Stimulated activated naive B cell treated with anti-CD40 and anti-IgM and Interleukin-4, amounts not matched to agents 10 μg/mL and 1 μg/mL and 100 μg/mL, for 72 hours (primary cell): ENCODE results near the gene DKKL1.

Source experiments
- ATAC-seq, 2 donors: fragments of 150-1000 bp; cut with Tn5 transposase; replicated peaks; 2 replicates each; pipeline ENCODE4 v1.10.0; 2021; ENCODE audit warnings: moderate library complexity in 1 of 2
- DNase-seq: peaks from one replicate; pipeline ENCODE4 v3.0.0; 2021
- H3K27ac Mint-ChIP-seq: one replicate; pipeline ENCODE4 v1.8.0; 2022; ENCODE audit warnings: mild to moderate bottlenecking, mixed read lengths
- H3K27me3 Mint-ChIP-seq, 2 donors: one replicate each; pipeline ENCODE4 v1.8.0; 2022; ENCODE audit warnings: mixed read lengths in 2 of 2
- H3K36me3 Mint-ChIP-seq, 2 donors: one replicate each; pipeline ENCODE4 v1.8.0; 2022; ENCODE audit warnings: mixed read lengths in 2 of 2, mild to moderate bottlenecking in 1 of 2
- H3K4me1 Mint-ChIP-seq, 2 donors: one replicate each; pipeline ENCODE4 v1.8.0; 2022; ENCODE audit warnings: mixed read lengths in 2 of 2, mild to moderate bottlenecking in 1 of 2
- H3K4me3 Mint-ChIP-seq, 2 donors: one replicate each; pipeline ENCODE4 v1.8.0; 2022; ENCODE audit warnings: mild to moderate bottlenecking in 2 of 2, mixed read lengths in 2 of 2, moderate library complexity in 1 of 2
- H3K9me3 Mint-ChIP-seq, 2 donors: one replicate each; pipeline ENCODE4 v1.8.0; 2022; ENCODE audit warnings: mixed read lengths in 2 of 2, mild to moderate bottlenecking in 1 of 2

Gene DKKL1

DNA sequence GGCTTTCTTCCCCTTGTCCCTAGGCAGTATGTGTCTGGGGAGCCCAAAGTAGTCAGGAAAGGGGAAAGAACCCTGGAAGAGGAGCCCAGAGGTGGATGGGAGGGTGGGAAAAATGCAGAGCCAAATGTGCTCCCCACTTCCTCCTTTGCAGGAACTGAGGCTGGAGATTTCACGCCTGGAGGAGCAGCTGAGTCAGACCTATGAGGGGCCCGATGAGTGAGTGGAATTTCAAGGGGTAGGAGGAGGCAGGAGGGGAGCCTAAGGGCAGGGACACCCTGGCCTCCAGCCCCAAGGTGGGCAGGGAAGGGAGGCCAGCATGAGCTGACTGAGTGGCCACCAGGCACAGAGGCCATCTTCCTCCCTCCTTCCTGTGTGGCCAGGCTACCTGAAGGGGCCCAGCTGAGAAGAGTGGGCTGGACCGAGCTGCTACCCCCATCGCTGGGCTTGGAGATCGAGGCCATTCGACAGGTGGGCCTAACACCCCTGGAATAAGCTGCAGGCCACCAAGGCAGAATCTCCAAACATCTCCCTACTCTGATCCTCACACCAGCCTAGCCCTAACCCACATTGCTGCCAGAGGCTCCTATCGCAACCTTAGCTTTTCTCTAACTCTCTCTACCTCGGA is 45.3 kb downstream of the DKKL1 start:
- peak overlapping the region; percentile 89 for H3K27ac Mint-ChIP-seq
- no peaks in the 10 kb centered on the region for H3K9me3 Mint-ChIP-seq
- H3K36me3 Mint-ChIP-seq: no peaks in the 10 kb centered on the region
- ATAC-seq (peak; percentile 47), DNase-seq (no peak)
- H3K4me3 Mint-ChIP-seq: peak overlapping the region; percentile 44 to 62
- H3K4me1 Mint-ChIP-seq: peaks cover 42 to 79% of the 10 kb centered on the region in 2 donors
- no peaks in the 10 kb centered on the region for H3K27me3 Mint-ChIP-seq

DNA sequence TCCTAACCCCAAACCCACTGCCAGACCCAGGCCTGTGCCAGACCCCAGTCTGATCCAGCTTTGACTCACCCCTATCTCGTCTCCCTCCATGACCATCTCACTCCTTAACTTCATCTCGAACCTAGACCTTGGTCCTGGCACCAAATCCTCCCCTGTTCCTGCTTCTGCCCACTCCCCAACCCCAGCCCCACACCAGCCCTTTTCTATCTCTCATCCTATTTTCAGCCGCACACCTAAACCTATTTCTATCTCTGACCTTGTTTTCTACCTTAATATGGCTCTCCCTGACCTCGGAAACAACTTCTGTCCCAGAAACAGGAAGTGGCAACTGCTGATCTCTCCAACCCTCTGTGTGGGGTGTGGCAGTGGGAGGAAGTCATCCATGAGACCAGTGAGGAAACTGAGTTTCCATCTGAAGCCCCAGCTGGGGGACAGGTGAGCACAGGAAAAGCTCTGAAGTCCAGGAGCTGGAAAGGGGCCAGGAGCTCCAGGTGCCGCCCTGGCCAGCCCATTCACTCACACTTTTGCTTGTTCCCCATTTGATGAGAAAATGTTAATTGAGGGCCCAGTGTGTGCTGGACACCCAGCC is 45.9 kb downstream of the DKKL1 start:
- peak overlapping the region; percentile 89 for H3K27ac Mint-ChIP-seq
- no peaks in the 10 kb centered on the region for H3K9me3 Mint-ChIP-seq
- peak overlapping the region; percentile 44 to 62 for H3K4me3 Mint-ChIP-seq
- DNase-seq (no peak), ATAC-seq (peak; percentile 86 to 88)
- no peaks in the 10 kb centered on the region for H3K36me3 Mint-ChIP-seq
- no peaks in the 10 kb centered on the region for H3K27me3 Mint-ChIP-seq
- H3K4me1 Mint-ChIP-seq: peaks cover 42 to 77% of the 10 kb centered on the region in 2 donors

DNA sequence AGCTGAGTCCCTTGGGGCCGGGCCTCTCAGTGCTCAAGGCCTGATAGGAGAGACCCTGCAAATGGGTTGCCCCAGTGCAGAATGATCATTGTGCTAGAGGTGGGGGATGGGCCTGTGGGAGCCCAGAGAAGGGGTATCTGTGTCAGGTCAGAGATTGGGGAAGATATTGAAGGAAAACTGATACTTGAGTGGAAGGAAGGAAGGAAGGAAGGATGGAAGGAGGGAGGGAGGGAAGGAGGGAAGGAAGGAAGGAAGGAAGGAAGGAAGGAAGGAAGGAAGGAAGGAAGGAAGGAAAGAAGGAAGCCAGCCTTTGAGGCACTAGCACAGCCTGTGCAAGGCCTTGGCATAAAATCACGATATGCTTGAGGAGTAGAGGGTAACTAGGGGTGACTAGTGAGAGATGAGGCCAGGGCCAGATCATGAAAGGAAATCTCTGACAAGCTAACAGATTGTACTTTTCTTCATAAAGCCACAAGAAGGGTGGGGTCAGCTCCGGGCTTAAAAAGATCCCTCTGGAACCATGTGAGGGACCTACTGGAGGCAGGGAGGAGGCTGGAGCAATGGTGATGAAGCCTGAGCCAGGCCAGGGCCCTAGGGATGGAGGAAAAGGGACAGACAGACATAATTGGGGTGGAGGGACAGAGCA is 48.1 kb downstream of the DKKL1 start:
- H3K27ac Mint-ChIP-seq: peak overlapping the region; percentile 31
- no peak for ATAC-seq
- no peaks in the 10 kb centered on the region for H3K36me3 Mint-ChIP-seq
- no peak for DNase-seq
- H3K9me3 Mint-ChIP-seq: no peaks in the 10 kb centered on the region
- peaks cover 0 to 5% of the 10 kb centered on the region in 2 donors for H3K27me3 Mint-ChIP-seq
- no peak overlapping the region for H3K4me3 Mint-ChIP-seq
- H3K4me1 Mint-ChIP-seq: peaks cover 46 to 82% of the 10 kb centered on the region in 2 donors

DNA sequence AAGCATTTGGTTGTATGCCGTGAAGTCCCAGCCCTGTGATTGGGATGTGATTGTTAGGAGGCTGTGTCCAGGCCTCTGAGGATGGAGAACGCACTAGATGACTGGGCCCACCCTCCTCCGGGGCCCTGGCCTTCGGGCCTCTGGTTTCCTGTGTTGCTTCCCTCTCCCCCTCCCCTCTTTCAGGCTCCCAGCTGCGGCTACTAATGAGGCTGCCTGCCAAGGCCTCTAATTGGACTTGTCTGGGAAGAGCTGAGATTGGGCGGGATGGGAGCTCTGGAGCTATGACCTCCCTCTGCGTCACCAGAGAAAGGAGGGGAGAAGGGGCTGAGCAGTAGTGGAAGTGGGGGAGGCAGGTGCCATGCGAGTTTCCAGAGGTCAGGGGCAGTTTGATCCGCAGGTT is 49.7 kb downstream of the DKKL1 start:
- no peak for DNase-seq

DNA sequence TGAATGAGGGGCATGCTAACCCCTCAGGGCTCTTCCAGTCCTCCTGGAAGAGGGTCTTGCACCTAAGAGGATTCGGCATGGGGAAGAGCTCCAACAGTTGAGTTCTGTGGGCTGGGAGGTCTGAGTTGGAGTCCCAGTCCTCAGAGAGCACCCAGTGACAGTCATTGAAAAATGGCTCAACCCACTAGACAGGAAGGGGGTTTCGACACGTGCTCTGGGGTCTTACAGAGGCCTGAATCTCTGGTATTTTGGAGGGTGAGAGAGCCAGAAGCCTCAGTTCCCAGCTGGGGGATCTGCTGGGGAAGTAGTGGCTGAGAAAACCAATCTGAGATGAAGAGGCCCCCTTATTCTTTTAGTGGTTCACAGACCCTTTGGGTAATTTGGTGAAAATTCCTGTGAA is 50.6 kb downstream of the DKKL1 start:
- H3K27me3 Mint-ChIP-seq: peaks cover 19 to 27% of the 10 kb centered on the region in 2 donors
- no peaks in the 10 kb centered on the region for H3K36me3 Mint-ChIP-seq
- H3K9me3 Mint-ChIP-seq: no peaks in the 10 kb centered on the region
- DNase-seq: no peak
- no peak overlapping the region for H3K4me3 Mint-ChIP-seq
- peak overlapping the region; percentile 37 for H3K27ac Mint-ChIP-seq
- H3K4me1 Mint-ChIP-seq: peaks cover 33 to 64% of the 10 kb centered on the region in 2 donors
- no peak for ATAC-seq

More for the DNA sequence above, 49.7 kb downstream of the DKKL1 start:
- peak overlapping the region in 1 of 2 donors; percentile 7 for H3K4me3 Mint-ChIP-seq
- ATAC-seq: no peak
- no peaks in the 10 kb centered on the region for H3K36me3 Mint-ChIP-seq
- no peaks in the 10 kb centered on the region for H3K9me3 Mint-ChIP-seq
- peak overlapping the region; percentile 11 for H3K27ac Mint-ChIP-seq
- peaks cover 42 to 74% of the 10 kb centered on the region in 2 donors for H3K4me1 Mint-ChIP-seq
- peaks cover 12 to 18% of the 10 kb centered on the region in 2 donors for H3K27me3 Mint-ChIP-seq

DNA sequence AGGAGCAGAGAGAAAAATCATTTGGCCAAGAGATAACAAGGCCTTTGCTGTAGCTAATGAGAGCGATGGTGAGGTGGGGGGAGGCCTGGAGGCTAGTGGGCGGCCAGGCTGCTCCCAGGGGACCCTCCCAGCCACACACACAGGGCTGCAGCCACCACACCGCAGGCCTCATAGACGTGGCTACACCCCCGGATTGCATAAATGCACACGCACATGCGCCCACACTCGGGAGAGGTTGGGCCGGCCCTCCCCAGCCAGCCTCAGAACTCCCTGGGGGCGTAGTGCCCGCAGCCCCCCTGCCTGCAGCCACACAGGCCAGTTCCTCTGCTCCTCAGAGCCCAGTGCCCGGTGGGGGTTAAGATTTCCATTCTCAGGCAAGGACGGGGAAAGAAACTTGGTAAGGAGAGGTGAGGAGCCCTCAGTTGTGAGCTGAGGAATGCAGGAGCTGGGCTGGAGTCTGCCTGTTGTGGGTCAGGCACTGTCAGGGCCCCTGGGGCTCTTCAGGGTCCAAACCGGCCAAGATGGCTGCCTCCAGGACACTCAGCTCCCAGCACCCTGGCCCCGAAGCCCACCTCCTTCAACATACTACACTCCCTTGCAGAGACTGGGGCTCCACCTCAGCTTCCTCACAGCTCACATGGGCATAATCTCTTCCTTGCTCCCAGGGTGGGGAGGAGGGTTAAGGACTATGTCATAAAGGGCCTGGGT is 51.6 kb downstream of the DKKL1 start:
- peaks cover 28 to 57% of the 10 kb centered on the region in 2 donors for H3K4me1 Mint-ChIP-seq
- H3K27ac Mint-ChIP-seq: peak overlapping the region; percentile 72
- ATAC-seq (peak; percentile 91), DNase-seq (peak; percentile 66)
- H3K9me3 Mint-ChIP-seq: no peaks in the 10 kb centered on the region
- H3K36me3 Mint-ChIP-seq: no peaks in the 10 kb centered on the region
- H3K4me3 Mint-ChIP-seq: peak overlapping the region in 1 of 2 donors; percentile 37
- H3K27me3 Mint-ChIP-seq: peaks cover 29 to 37% of the 10 kb centered on the region in 2 donors

DNA sequence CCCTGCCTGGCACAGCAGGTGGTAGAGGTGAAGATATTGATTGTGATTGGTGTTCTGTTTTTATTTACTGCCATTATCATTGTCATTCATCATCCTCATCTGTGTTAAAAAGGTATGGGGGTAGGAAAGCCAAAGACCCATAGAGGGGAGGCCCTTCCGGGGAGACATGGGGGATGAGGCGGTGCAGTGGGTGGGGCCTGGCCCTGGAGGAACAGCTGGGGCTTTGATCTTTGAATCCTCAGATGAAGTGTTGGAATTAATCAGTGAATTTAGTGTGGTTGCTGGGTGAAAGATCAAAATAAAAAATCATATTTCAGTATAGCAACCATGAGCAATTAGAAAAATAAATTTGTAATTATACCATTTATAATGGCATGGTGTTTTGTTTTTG is 52.1 kb downstream of the DKKL1 start:
- no peak for ATAC-seq
- DNase-seq: no peak
- no peaks in the 10 kb centered on the region for H3K36me3 Mint-ChIP-seq
- H3K27me3 Mint-ChIP-seq: peaks cover 34 to 43% of the 10 kb centered on the region in 2 donors
- H3K4me3 Mint-ChIP-seq: no peak overlapping the region
- H3K9me3 Mint-ChIP-seq: no peaks in the 10 kb centered on the region
- no peak overlapping the region for H3K27ac Mint-ChIP-seq
- H3K4me1 Mint-ChIP-seq: peaks cover 28 to 60% of the 10 kb centered on the region in 2 donors

DNA sequence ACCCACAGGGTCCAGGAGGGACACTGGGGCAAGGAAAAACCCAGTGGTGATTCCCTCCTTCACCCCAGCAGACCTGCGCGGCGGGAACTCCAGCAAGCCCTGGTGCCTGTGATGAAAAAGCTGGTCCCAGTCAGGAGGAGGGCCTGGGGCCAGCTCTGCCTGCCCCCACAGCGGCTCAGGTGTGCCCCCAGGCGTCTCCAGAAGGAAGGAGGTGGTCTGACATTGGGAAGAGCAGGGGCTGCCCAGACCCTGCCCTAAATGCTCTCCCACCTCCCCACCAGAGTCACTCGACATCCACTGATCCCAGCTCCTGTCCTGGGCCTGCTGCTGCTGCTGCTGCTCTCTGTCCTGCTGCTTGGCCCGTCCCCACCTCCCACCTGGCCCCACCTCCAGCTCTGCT is 53.4 kb downstream of the DKKL1 start:
- Mint-ChIP-seq H3K4me3 (no peak overlapping the region), H3K27ac (no peak overlapping the region), H3K4me1 (peaks cover 30 to 60% of the 10 kb centered on the region in 2 donors), H3K36me3 (no peaks in the 10 kb centered on the region), H3K9me3 (no peaks in the 10 kb centered on the region), H3K27me3 (peaks cover 47 to 55% of the 10 kb centered on the region in 2 donors)
- ATAC-seq: no peak
- DNase-seq: no peak

DNA sequence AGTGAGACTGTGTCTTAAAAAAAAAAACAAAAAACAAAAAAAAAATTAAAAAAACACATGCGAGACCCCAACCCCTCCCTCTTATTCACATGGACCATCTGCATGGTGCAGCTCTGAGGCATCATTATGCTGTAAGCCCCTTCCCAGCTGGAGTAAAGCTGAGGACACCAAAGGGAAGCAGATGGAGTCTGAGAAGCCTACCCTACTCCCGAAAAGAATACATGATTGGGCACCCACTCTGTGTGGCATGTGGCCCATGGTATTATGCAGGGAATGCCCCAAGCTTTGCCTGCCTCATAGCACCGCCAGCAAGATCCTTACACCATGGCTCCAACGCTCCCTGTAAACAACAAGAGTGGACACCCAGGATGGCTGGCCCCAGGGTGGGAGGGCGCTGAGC is 54.8 kb downstream of the DKKL1 start:
- Mint-ChIP-seq H3K4me3 (no peak overlapping the region), H3K27ac (no peak overlapping the region), H3K36me3 (no peaks in the 10 kb centered on the region), H3K4me1 (peaks cover 29 to 60% of the 10 kb centered on the region in 2 donors), H3K9me3 (no peaks in the 10 kb centered on the region), H3K27me3 (peaks cover 56 to 70% of the 10 kb centered on the region in 2 donors)
- no peak for ATAC-seq
- no peak for DNase-seq

DNA sequence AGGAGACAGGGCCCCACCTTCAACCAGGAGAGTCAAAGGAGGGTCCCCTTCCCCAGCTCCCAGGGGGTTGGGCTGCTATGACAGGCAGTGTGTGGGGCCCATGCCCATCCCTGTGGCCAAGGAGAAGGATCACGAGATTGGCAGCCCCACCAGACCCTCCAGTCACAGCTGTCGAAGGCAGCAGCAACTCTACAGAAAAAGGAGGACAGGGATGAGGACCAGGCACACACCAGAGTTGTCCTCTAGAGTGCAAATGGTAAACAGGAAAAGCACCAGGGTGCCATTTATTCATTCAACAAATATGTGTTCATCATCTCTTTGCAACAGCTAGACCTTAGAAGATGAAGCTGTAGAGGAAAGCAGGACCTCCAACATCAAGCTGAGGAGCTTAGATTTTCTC is 55.5 kb downstream of the DKKL1 start:
- Mint-ChIP-seq H3K36me3 (no peaks in the 10 kb centered on the region), H3K4me3 (no peak overlapping the region), H3K27me3 (peaks cover 63 to 76% of the 10 kb centered on the region in 2 donors), H3K9me3 (no peaks in the 10 kb centered on the region), H3K27ac (peak overlapping the region; percentile 61), H3K4me1 (peaks cover 33 to 60% of the 10 kb centered on the region in 2 donors)
- no peak for DNase-seq
- ATAC-seq: no peak

DNA sequence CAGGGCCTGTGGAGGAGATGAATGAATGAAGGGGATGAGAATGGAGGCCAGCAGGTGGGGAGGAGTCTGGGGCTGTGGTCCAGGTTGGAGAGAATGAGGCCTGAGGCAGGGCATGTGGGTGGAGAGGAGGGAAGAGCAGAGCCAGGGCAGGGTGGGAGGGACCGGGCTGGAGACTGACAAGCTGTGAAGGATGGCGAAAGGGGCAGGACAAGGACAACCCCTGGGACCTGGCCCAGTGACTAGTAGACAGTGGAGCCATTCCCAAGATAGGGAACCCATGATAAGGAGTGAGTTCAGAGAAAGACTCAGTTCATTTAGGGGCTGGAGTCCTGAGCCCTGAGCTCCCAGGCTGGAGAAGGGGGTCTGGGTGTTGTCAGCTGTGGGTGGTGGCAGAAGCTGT is 56.5 kb downstream of the DKKL1 start:
- ATAC-seq (no peak), DNase-seq (no peak)
- H3K9me3 Mint-ChIP-seq: no peaks in the 10 kb centered on the region
- H3K4me3 Mint-ChIP-seq: peak overlapping the region; percentile 8 to 39
- H3K4me1 Mint-ChIP-seq: peaks cover 29 to 53% of the 10 kb centered on the region in 2 donors
- peaks cover 74 to 87% of the 10 kb centered on the region in 2 donors for H3K27me3 Mint-ChIP-seq
- H3K27ac Mint-ChIP-seq: no peak overlapping the region
- no peaks in the 10 kb centered on the region for H3K36me3 Mint-ChIP-seq

DNA sequence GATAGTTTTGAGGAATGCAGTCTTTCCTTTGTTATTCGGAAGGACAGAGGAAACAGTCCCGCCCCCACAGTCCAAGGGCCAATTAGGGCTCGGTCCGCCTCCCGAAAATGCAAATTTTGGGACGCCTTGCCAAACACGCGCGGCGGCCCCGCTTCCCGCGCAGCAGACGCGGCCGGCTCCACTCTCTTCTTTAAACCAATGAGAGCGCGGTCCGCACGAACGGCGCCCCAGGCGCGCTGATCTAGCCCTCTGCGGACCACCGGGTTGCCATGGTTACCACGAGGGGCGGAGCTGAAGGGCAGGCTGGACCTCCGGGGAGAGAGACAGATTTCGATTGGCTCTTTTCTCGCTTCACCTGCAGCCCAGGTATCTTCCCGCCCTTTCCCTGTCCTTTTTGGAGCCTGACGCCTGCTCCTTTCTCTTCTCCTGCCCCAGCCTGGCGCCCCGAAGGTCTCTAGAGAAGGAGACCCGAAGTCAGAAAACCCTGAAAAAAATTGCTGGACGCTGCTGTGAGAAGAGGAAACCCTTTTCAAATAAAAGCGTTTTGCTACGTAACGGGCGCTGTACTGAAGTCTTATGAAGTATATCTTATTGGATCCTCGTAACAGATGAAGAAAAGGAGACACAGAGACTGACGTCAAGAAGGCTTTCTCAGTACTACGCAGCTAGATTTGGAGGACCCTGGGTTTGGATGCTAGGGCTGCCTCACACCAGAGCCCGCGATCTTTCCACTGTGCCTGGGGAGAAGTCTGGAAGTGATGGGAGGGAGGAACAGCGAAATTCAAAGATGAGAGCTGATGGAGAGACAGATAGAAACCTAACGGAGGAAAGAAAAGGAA is 57.6 kb downstream of the DKKL1 start:
- peak overlapping the region; percentile 47 to 66 for H3K4me3 Mint-ChIP-seq
- peaks cover 36 to 59% of the 10 kb centered on the region in 2 donors for H3K4me1 Mint-ChIP-seq
- peak overlapping the region; percentile 34 for H3K27ac Mint-ChIP-seq
- H3K36me3 Mint-ChIP-seq: no peaks in the 10 kb centered on the region
- H3K27me3 Mint-ChIP-seq: peaks cover 84 to 97% of the 10 kb centered on the region in 2 donors
- no peak for DNase-seq
- ATAC-seq: peak; percentile 38 to 48
- no peaks in the 10 kb centered on the region for H3K9me3 Mint-ChIP-seq

DNA sequence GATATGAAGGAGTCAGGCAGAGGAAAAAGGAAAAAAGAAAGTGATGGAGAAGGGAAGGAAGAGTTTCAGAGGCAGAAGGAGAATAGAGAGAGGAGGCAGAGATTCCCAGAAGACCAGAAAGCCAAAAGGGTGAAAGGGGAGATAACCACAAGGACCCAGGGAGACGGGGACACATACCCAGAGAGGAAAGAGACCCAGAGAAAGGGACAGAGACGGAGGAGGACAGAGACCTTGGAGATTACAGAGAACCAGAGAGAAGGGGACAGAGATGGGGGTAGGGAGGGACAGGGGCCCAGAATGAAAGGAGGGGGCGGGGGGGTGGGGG is 58.2 kb downstream of the DKKL1 start:
- Mint-ChIP-seq H3K4me1 (peaks cover 42 to 65% of the 10 kb centered on the region in 2 donors), H3K4me3 (peak overlapping the region; percentile 47 to 66), H3K36me3 (peaks cover 0 to 1% of the 10 kb centered on the region in 2 donors)

More for the DNA sequence above, 58.2 kb downstream of the DKKL1 start:
- Mint-ChIP-seq H3K27ac (peak overlapping the region; percentile 34), H3K9me3 (no peaks in the 10 kb centered on the region), H3K27me3 (peaks cover 90 to 98% of the 10 kb centered on the region in 2 donors)
- no peak for ATAC-seq
- no peak for DNase-seq
